HepG2 (cell line): ENCODE data around the gene TUBG2. TPM values are rescaled to one million over a fixed set of nuclear protein-coding genes. Genes with fewer than 3 reads are reported as not detected.

ENCODE experiments used
- ATRX ChIP-seq: sonication (generic); formaldehyde crosslinking; IDR thresholded peaks from 2 replicates; pipeline ENCODE4 v1.4.0; 2020; ENCODE audit warnings: missing genetic modification reagents, borderline replicate concordance
- CERS6 ChIP-seq: sonication (generic); formaldehyde crosslinking; IDR thresholded peaks from 2 replicates; pipeline ENCODE4 v1.5.0; 2020; ENCODE audit warnings: missing genetic modification reagents
- FOXA3 ChIP-seq: IDR thresholded peaks from 2 replicates; pipeline ENCODE4 v1.6.1; 2016; ENCODE audit warnings: missing genetic modification reagents, missing compliant biosample characterization
- HMGA1 ChIP-seq: sonication (generic); formaldehyde crosslinking; conservative IDR thresholded peaks from 2 replicates; pipeline ENCODE4 v1.4.0; 2020; ENCODE audit warnings: missing genetic modification reagents
- HOXA5 ChIP-seq: sonication (generic); formaldehyde crosslinking; IDR thresholded peaks from 2 replicates; pipeline ENCODE4 v1.4.0; 2020; ENCODE audit warnings: missing genetic modification reagents
- KDM4B ChIP-seq: sonication (generic); formaldehyde crosslinking; IDR thresholded peaks from 2 replicates; pipeline ENCODE4 v1.4.0; 2020; ENCODE audit warnings: missing genetic modification reagents
- KLF16 ChIP-seq, 2 experiments: sonication (generic) in 1 of 2; formaldehyde crosslinking in 1 of 2; IDR thresholded peaks; 2 replicates each; pipeline versions ENCODE4 v1.6.1 to v1.8.0; 2016 to 2023; ENCODE audit warnings: missing genetic modification reagents in 2 of 2, missing compliant biosample characterization in 1 of 2
- POLR2AphosphoS2 ChIP-seq: IDR thresholded peaks from 2 replicates; pipeline ENCODE4 v1.6.1; 2011; ENCODE audit warnings: low read depth, low read length, improper control_type of control experiment
- RAD21 ChIP-seq: fragments of 450-650 bp; formaldehyde crosslinking; IDR thresholded peaks from 2 replicates; pipeline ENCODE4 v1.5.0; 2020; ENCODE audit warnings: mild to moderate bottlenecking
- RAD51 ChIP-seq: fragments of 450-650 bp; IDR thresholded peaks from 2 replicates; pipeline ENCODE4 v1.6.1; 2016; ENCODE audit warnings: borderline replicate concordance
- TEF ChIP-seq: sonication (generic); formaldehyde crosslinking; IDR thresholded peaks from 2 replicates; pipeline ENCODE4 v1.5.0; 2020; ENCODE audit warnings: missing genetic modification reagents
- ZBED4 ChIP-seq: sonication (generic); formaldehyde crosslinking; IDR thresholded peaks from 2 replicates; pipeline ENCODE4 v1.4.0; 2020; ENCODE audit warnings: missing genetic modification reagents, borderline replicate concordance
- ZFP36L2 ChIP-seq: sonication (generic); formaldehyde crosslinking; IDR thresholded peaks from 2 replicates; pipeline ENCODE4 v1.4.0; 2020; ENCODE audit warnings: missing genetic modification reagents
- ZFY ChIP-seq: sonication (generic); formaldehyde crosslinking; IDR thresholded peaks from 2 replicates; pipeline ENCODE4 v1.4.0; 2020; ENCODE audit warnings: missing genetic modification reagents
- ZNF143 ChIP-seq: sonication (generic); formaldehyde crosslinking; IDR thresholded peaks from 2 replicates; pipeline ENCODE4 v1.4.0; 2020; ENCODE audit warnings: missing genetic modification reagents
- ZNF331 ChIP-seq: sonication (generic); formaldehyde crosslinking; IDR thresholded peaks from 2 replicates; pipeline ENCODE4 v1.4.0; 2020; ENCODE audit warnings: missing genetic modification reagents
- ZSCAN20 ChIP-seq: sonication (generic); formaldehyde crosslinking; IDR thresholded peaks from 2 replicates; pipeline ENCODE4 v1.4.0; 2020; ENCODE audit warnings: missing genetic modification reagents, mild to moderate bottlenecking, borderline replicate concordance
- polyA plus RNA-seq, 8 experiments: library from polyadenylated mRNA; depleted of rRNA in 3 of 8; stranded (reverse) in 7 of 8; unstranded in 1 of 8; fragments of >200 nt; fragmentation: Illumina TruSeq in 4 of 8; extraction: Trizol in 4 of 8; gene quantifications; 2 replicates each; pipeline versions ENCODE4 v1.2.1 to v1.2.3, GENCODE V29; 2011 to 2016; ENCODE audit warnings: low read depth in 4 of 8, missing spikeins in 1 of 8, mixed read lengths in 1 of 8; ENCODE audit not compliant: insufficient read depth in 1 of 8
- total RNA-seq, 5 experiments: library from RNA; depleted of rRNA; stranded (reverse); fragments of >200 nt; fragmentation: Illumina TruSeq; extraction: Trizol; gene quantifications; 2 replicates each; pipeline ENCODE4 v1.2.3, GENCODE V29; 2016; ENCODE audit warnings: low read depth in 1 of 5
- TF ChIP-seq, protein P1 (sequence below), 2 experiments: sonication (generic) in 1 of 2; formaldehyde crosslinking in 1 of 2; IDR thresholded peaks; 2 replicates each; pipeline versions ENCODE4 v1.6.1 to v1.9.0; 2014 to 2022; ENCODE audit warnings: antibody characterized with exemption in 1 of 2, borderline replicate concordance in 1 of 2, inconsistent platforms in 1 of 2, low read depth in 1 of 2, missing genetic modification reagents in 1 of 2

Gene TUBG2
- total and polyA plus RNA-seq, 2 of the 13 experiments (the other 11 are each of a cell fraction or from before 2014, with no cell fraction given): 16.0 to 42.3 TPM

GRCh38 chr17:42677012-42677857 lies 18.2 kb downstream of the TUBG2 start (continued):
- no peak for TF ChIP-seq ZBED4 (CRISPR knock-in tag)
- TF ChIP-seq TEF (CRISPR knock-in tag): no peak
- no peak for TF ChIP-seq ZFP36L2 (CRISPR knock-in tag)
- TF ChIP-seq KDM4B (CRISPR knock-in tag): no peak
- no peak for TF ChIP-seq RAD21
- TF ChIP-seq HMGA1: no peak
- peak; percentile 31; the same call in 1 of the 2 replicates for TF ChIP-seq FOXA3 (CRISPR knock-in tag)
- TF ChIP-seq CERS6 (CRISPR knock-in tag): no peak
- TF ChIP-seq ZFY (CRISPR knock-in tag): no peak
- no peak for TF ChIP-seq HOXA5 (CRISPR knock-in tag)
- TF ChIP-seq RAD51: peak; percentile 73
- no peak for TF ChIP-seq KLF16 (CRISPR knock-in tag; IDR thresholded peaks at IDR 0.05)
- TF ChIP-seq, protein P1, sequence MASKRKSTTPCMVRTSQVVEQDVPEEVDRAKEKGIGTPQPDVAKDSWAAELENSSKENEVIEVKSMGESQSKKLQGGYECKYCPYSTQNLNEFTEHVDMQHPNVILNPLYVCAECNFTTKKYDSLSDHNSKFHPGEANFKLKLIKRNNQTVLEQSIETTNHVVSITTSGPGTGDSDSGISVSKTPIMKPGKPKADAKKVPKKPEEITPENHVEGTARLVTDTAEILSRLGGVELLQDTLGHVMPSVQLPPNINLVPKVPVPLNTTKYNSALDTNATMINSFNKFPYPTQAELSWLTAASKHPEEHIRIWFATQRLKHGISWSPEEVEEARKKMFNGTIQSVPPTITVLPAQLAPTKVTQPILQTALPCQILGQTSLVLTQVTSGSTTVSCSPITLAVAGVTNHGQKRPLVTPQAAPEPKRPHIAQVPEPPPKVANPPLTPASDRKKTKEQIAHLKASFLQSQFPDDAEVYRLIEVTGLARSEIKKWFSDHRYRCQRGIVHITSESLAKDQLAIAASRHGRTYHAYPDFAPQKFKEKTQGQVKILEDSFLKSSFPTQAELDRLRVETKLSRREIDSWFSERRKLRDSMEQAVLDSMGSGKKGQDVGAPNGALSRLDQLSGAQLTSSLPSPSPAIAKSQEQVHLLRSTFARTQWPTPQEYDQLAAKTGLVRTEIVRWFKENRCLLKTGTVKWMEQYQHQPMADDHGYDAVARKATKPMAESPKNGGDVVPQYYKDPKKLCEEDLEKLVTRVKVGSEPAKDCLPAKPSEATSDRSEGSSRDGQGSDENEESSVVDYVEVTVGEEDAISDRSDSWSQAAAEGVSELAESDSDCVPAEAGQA (IDR thresholded peaks at IDR 0.05; ENCODE audit: low read depth): peak; percentile 57; the same call in 1 of the 2 replicates
- TF ChIP-seq, protein P1 (CRISPR knock-in tag; IDR thresholded peaks at IDR 0.05; ENCODE audit: borderline replicate concordance): no peak
- TF ChIP-seq POLR2AphosphoS2: no peak
- TF ChIP-seq ZNF331: no peak
- no peak for TF ChIP-seq ZNF143
- TF ChIP-seq ZSCAN20 (CRISPR knock-in tag): no peak
- TF ChIP-seq ATRX: no peak
